GM12865 (cell line): ENCODE data around the gene CCL2.

ENCODE experiments used
- DNase-seq: peaks from one replicate; pipeline ENCODE4 v3.0.0; 2010; ENCODE audit warnings: low read depth
- H3K4me3 ChIP-seq: 2 replicates; pipeline ENCODE4 v1.5.1; 2011; ENCODE audit warnings: mild to moderate bottlenecking, low read depth, low read length, control low read depth
- TF ChIP-seq, protein P1 (sequence below): IDR thresholded peaks from 2 replicates; pipeline ENCODE4 v1.5.1; 2011; ENCODE audit warnings: low read length, control low read depth, low read depth, inconsistent platforms; ENCODE audit not compliant: insufficient read depth; ENCODE audit errors: missing control alignments

CCL2 gene

DNA sequence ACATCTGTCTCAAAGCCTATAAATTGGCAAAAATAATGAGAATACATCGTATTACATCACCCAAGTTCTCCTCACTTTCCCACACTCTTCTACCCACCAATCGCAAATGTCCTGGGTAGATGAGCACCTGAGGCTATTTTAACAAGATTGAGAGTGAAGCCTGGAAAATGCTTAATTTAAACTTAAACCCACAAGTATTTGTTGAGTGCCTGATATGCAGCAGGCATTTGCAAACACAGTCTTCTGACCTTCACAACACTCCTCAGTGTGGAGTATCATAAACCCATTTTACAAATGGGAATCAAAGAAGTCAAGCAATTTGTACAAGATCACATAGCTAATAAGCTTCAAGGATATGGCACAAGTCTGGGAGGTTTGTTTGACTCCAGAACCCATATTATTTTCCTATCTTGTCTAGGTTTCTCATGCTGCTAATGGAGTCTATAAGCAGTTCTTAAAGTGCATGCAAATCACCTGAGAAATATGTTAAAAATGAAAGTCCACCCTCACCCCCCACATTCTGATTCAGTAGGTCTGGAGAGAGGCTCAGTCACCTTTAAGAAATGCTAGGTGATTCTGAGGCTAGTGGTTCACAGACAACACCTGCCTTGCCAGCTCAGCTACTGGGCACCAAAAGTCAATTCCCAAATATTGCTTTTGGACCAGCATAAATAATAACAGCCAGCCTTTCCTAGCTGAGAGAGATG, 34.9 kb upstream of the CCL2 start:
- no peak overlapping the region for H3K4me3 ChIP-seq

DNA sequence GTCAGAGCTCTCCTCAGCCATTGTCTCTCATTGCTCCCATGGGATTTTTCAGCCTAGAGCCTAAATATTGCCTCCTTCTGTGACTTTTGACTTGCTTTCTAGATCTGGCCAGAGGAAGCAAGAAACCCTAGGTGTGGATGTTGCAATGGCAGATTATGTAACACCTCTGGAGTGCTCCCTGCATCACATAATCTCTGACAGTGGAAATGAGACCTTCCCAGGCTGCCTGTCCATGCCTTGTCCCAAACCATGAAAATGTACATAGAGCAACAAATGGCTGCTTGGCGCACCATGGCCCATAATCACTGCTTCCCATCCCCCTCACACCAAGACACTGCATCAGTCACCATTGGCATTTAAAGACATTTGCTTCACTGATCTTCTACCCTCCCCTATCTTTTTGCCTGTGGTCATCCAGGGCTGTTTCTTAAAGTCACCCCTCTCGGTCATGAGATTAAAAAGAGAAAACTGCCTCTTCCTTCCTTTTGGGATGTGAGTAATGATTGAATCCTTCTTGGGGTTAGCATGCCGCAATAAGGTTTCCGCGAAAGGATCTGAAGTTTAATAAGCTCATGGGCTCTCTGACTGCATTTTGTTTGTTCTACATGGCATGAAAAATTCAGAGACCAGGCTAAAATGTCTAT, 34.2 kb upstream of the CCL2 start:
- no peak for DNase-seq
- H3K4me3 ChIP-seq, result no peak overlapping the region
- TF ChIP-seq, protein P1, sequence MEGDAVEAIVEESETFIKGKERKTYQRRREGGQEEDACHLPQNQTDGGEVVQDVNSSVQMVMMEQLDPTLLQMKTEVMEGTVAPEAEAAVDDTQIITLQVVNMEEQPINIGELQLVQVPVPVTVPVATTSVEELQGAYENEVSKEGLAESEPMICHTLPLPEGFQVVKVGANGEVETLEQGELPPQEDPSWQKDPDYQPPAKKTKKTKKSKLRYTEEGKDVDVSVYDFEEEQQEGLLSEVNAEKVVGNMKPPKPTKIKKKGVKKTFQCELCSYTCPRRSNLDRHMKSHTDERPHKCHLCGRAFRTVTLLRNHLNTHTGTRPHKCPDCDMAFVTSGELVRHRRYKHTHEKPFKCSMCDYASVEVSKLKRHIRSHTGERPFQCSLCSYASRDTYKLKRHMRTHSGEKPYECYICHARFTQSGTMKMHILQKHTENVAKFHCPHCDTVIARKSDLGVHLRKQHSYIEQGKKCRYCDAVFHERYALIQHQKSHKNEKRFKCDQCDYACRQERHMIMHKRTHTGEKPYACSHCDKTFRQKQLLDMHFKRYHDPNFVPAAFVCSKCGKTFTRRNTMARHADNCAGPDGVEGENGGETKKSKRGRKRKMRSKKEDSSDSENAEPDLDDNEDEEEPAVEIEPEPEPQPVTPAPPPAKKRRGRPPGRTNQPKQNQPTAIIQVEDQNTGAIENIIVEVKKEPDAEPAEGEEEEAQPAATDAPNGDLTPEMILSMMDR, result no peak

More for the DNA sequence above, 34.9 kb upstream of the CCL2 start:
- DNase-seq, result no peak
- TF ChIP-seq, protein P1, result no peak

DNA sequence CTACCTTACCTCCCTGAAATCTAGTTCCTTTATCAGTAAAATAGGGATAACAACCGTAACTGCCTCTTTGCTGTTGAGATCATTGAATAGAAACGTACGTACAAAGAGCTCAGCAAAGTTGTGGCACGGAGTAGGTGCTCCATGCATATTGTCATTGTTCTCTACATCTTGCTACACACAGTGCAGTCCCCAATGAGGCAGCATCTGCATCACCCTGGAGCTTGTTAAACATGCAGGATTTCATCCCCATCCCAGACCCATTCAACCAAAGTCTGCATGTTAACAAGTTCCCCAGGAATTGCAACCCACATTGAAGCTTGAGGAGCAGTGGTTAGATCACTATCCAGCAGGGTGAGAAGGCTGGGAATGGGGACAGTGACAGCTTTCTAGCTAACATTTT, 33.7 kb upstream of the CCL2 start:
- TF ChIP-seq, protein P1, result no peak
- no peak for DNase-seq
- no peak overlapping the region for H3K4me3 ChIP-seq

DNA sequence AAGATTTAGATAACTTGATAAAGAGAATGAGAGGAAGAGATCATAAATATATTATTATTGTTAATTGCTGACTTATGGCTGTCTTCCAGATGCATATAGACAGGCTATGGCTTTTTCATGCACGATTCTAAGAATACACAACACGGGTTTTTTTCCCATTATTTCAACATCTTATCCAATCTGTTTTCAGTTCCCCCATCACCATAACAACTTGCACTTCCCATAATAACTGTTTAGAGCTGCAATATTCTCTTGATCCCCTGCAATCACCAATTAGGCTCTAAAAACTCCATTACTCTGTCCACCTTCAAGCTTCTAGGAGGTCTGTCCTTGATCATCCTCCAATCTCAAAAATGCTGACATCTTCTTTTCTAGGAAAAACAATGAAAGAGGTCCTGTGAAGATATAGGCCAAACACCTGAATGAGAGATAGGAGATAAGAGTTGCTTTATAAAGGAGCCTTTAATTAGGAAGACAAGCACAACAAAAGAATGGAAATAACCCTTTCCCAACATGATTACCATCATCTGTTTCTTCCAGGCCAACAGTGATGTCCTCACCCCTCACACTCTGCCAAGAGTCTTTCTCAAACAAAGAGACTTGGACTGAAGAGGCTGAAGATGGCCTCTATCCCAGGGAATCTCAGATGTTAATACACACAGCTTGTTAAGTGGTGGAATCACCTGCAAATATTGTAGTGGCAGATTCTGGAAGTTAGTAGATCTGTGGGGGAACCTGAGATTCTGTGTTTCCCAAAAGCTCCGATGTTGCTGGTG, 32.2 kb upstream of the CCL2 start:
- TF ChIP-seq, protein P1, result no peak
- DNase-seq, result no peak
- H3K4me3 ChIP-seq, result no peak overlapping the region

DNA sequence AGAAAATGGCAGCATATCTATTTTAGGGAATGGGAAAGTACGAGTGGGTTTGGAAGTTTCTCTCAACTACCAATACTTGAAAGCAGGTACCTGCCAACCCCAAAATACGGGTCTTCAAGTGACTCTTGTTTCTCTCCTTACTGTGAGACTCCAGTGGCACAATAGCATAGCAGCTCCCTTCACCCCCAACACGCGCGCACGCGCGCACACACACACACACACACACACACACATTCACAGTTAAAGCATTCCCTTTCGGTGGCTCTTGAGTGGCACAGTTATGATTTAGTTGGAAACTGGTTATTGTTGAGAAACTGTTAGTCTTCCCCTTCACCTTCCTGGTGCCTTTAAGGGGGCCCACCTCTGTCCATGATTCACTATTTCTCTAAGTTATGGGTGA, 30.0 kb upstream of the CCL2 start:
- H3K4me3 ChIP-seq, result no peak overlapping the region
- TF ChIP-seq, protein P1, result no peak
- DNase-seq, result no peak

DNA sequence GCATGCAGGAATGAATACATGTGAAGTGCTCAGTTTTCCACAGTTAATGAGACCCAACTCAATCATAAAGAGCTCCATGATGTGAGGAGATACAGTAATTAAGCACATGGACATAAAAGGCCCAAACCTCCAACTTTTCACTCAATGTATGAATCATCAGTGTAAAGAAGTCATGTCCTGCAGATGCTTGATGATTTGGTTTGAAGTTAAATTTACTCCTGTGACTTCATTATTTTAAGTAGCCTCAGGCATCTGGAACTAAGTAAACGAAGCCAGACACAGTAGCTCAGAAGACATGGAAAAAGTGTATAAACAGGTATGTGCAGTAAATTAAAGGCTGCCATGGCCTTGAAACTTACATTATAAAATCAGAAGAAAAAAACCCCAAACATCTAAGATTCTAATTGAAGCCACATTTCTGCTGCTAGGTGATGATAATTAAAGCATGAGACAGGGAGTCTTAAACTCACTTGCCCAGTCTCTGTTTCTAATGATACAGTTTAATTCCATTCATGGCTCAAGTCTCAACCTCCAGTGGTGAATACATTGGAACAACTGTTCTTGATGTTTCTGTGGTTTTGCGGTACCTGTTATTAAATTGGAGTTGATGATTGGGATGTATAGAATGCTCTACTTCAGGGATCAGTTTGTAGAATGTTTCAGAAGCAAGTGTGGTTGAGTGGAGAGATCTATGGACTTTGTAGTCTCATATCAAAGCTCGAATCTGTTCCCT, 28.9 kb upstream of the CCL2 start:
- TF ChIP-seq, protein P1, result no peak
- no peak overlapping the region for H3K4me3 ChIP-seq
- no peak for DNase-seq
